IMR-90 (cell line): ENCODE data around the gene MUC6.

Experiments
- BHLHE40 ChIP-seq: fragments of 150-350 bp; IDR thresholded peaks from 2 replicates; pipeline ENCODE4 v1.6.1; 2016; ENCODE audit warnings: mild to moderate bottlenecking, low read depth, low read length
- CEBPB ChIP-seq: IDR thresholded peaks from 2 replicates; pipeline ENCODE4 v1.6.1; 2012; ENCODE audit warnings: low read depth, low read length, improper control_type of control experiment
- CTCF ChIP-seq: conservative IDR thresholded peaks from 2 replicates; pipeline ENCODE4 v1.5.1; 2012; ENCODE audit warnings: mild to moderate bottlenecking, low read depth, low read length, improper control_type of control experiment
- ELK1 ChIP-seq: fragments of 150-350 bp; IDR thresholded peaks from 2 replicates; pipeline ENCODE4 v1.6.1; 2016; ENCODE audit warnings: low read depth, mild to moderate bottlenecking, low read length, moderate library complexity, borderline replicate concordance
- FOS ChIP-seq: fragments of 150-350 bp; IDR thresholded peaks from 2 replicates; pipeline ENCODE4 v1.6.1; 2016; ENCODE audit warnings: low read depth, low read length
- MAFK ChIP-seq: IDR thresholded peaks from 2 replicates; pipeline ENCODE4 v1.6.1; 2012; ENCODE audit warnings: low read depth, low read length, improper control_type of control experiment
- MAZ ChIP-seq: IDR thresholded peaks from 2 replicates; pipeline ENCODE4 v1.6.1; 2012; ENCODE audit warnings: low read depth, mild to moderate bottlenecking, low read length, improper control_type of control experiment, moderate library complexity, borderline replicate concordance
- MXI1 ChIP-seq: IDR thresholded peaks from 2 replicates; pipeline ENCODE4 v1.6.1; 2012; ENCODE audit warnings: low read depth, mild to moderate bottlenecking, low read length, moderate library complexity, borderline replicate concordance
- POLR2A ChIP-seq: IDR thresholded peaks from 2 replicates; pipeline ENCODE4 v1.6.1; 2012; ENCODE audit warnings: mild to moderate bottlenecking, low read depth, low read length
- RAD21 ChIP-seq: IDR thresholded peaks from 2 replicates; pipeline ENCODE4 v1.6.1; 2012; ENCODE audit warnings: low read length, improper control_type of control experiment
- RCOR1 ChIP-seq: IDR thresholded peaks from 2 replicates; pipeline ENCODE4 v1.6.1; 2012; ENCODE audit warnings: mild to moderate bottlenecking, low read length, improper control_type of control experiment; ENCODE audit not compliant: insufficient replicate concordance
- RFX5 ChIP-seq: IDR thresholded peaks from 2 replicates; pipeline ENCODE4 v1.8.0; 2012; ENCODE audit warnings: low read depth, mild to moderate bottlenecking, low read length, moderate library complexity
- SMC3 ChIP-seq: fragments of 150-350 bp; IDR thresholded peaks from 2 replicates; pipeline ENCODE4 v1.6.1; 2016; ENCODE audit warnings: low read depth, mild to moderate bottlenecking, antibody characterized with exemption, low read length, moderate library complexity
- USF2 ChIP-seq: fragments of 150-350 bp; IDR thresholded peaks from 2 replicates; pipeline ENCODE4 v1.6.1; 2017; ENCODE audit warnings: mild to moderate bottlenecking, antibody characterized with exemption, low read length, low read depth

- no peak for TF ChIP-seq CTCF
- no peak for TF ChIP-seq POLR2A
- TF ChIP-seq BHLHE40 = no peak
- no peak for TF ChIP-seq RCOR1
- no peak for TF ChIP-seq RFX5
- TF ChIP-seq RAD21 = no peak
- TF ChIP-seq MAFK = no peak
- TF ChIP-seq CEBPB = no peak
- TF ChIP-seq SMC3 = no peak
- TF ChIP-seq ELK1 = no peak
- no peak for TF ChIP-seq FOS
- no peak for TF ChIP-seq MXI1
- no peak for TF ChIP-seq MAZ
- no peak for TF ChIP-seq USF2
Observed at GRCh38 chr11:1055990-1056771, 19.7 kb upstream of the MUC6 start.
